ENCODE measurements around the gene PPP5C.

DNA sequence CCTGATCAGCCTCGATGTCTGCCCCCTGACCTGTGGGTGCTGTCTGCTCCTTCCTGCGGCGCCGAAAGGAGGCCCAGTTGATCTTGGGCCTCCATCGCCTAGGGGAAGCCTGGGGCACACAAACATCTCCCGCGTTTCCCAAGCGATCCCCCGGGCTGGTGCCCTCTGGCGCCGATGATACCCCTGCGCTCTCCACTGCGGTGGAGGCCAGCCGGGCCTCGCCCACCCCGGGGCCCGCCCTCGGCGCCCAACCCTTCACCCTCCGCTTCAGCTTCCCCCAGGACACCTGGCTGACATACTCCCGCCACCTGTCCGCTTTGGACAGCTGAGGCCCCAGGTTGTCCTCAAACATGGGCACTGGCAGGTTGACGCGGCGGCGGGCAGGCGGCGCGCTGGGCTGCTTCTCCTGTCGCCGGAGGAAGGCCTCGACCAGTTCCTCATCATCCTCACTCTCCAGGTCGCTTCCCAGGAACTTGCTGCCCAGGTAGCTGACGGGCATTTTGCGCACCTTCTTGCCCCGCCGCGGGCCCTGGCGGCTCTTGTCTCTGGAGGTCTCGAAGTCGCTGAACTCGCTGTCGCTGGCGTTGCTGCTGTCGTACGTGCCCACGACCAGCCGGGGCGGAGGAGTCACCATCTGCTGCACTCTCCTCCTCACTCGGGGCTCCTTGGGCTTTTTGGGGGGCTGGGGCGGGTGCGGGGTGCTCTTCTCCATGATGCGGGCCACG, 65.2 kb downstream of the PPP5C start:
- TF ChIP-seq, protein P1, sequence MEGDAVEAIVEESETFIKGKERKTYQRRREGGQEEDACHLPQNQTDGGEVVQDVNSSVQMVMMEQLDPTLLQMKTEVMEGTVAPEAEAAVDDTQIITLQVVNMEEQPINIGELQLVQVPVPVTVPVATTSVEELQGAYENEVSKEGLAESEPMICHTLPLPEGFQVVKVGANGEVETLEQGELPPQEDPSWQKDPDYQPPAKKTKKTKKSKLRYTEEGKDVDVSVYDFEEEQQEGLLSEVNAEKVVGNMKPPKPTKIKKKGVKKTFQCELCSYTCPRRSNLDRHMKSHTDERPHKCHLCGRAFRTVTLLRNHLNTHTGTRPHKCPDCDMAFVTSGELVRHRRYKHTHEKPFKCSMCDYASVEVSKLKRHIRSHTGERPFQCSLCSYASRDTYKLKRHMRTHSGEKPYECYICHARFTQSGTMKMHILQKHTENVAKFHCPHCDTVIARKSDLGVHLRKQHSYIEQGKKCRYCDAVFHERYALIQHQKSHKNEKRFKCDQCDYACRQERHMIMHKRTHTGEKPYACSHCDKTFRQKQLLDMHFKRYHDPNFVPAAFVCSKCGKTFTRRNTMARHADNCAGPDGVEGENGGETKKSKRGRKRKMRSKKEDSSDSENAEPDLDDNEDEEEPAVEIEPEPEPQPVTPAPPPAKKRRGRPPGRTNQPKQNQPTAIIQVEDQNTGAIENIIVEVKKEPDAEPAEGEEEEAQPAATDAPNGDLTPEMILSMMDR (IDR thresholded peaks at IDR 0.05): no peak
- TF ChIP-seq POLR2A (IDR thresholded peaks at IDR 0.05): no peak

Data from lower leg skin (tissue), 3 donors.